ENCODE measurements around the gene CSNK1A1L. TPM values are rescaled to one million over a fixed set of nuclear protein-coding genes. Genes with fewer than 3 reads are reported as not detected.

Gene CSNK1A1L
- total RNA-seq, 1 donor from 2014 or later, result not detected

DNA sequence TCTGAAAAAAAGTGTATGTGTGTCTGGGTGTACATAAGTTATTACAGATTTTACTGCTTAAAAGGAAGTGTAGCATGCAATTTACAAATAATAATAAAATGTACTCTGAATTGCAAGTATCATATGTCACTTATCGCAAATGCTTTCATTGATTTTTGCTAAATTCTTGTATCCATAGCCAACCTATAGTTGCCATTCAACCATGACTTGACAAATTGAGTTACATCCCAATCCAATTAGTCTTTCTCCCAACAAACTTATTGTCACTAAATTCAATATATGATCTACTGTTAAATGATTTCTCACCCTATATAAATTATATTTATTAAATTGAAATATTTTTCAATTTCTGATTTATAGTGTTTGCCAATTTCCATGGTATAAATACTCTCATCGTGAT lies 28.6 kb downstream of the CSNK1A1L start:
- H3K4me3 ChIP-seq (ENCODE audit: low read depth, low read length), result no peak overlapping the region
- DNase-seq (ENCODE audit: low read depth), result no peak
- H3K27me3 ChIP-seq (ENCODE audit: control insufficient read depth, insufficient read depth, low read length), result no peaks in the 10 kb centered on the region
- TF ChIP-seq, protein P1, sequence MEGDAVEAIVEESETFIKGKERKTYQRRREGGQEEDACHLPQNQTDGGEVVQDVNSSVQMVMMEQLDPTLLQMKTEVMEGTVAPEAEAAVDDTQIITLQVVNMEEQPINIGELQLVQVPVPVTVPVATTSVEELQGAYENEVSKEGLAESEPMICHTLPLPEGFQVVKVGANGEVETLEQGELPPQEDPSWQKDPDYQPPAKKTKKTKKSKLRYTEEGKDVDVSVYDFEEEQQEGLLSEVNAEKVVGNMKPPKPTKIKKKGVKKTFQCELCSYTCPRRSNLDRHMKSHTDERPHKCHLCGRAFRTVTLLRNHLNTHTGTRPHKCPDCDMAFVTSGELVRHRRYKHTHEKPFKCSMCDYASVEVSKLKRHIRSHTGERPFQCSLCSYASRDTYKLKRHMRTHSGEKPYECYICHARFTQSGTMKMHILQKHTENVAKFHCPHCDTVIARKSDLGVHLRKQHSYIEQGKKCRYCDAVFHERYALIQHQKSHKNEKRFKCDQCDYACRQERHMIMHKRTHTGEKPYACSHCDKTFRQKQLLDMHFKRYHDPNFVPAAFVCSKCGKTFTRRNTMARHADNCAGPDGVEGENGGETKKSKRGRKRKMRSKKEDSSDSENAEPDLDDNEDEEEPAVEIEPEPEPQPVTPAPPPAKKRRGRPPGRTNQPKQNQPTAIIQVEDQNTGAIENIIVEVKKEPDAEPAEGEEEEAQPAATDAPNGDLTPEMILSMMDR (IDR thresholded peaks at IDR 0.05; ENCODE audit: insufficient read depth, low read length, poor library complexity, severe bottlenecking), result no peak
- no peaks in the 10 kb centered on the region for H3K36me3 ChIP-seq (ENCODE audit: control insufficient read depth, insufficient read depth, low read length)

- no peaks in the 10 kb centered on the region for H3K36me3 ChIP-seq (ENCODE audit: control insufficient read depth, insufficient read depth, low read length)
- no peaks in the 10 kb centered on the region for H3K27me3 ChIP-seq (ENCODE audit: control insufficient read depth, insufficient read depth, low read length)
- no peak for DNase-seq (ENCODE audit: low read depth)
Observed at GRCh38 chr13:37075164-37075563, 30.3 kb downstream of the CSNK1A1L start.

GRCh38 chr13:37074703-37075102 lies 30.8 kb downstream of the CSNK1A1L start:
- peak; percentile 7 for DNase-seq (ENCODE audit: low read depth)

More at GRCh38 chr13:37075164-37075563, 30.3 kb downstream of the CSNK1A1L start:
- no peak overlapping the region for H3K4me3 ChIP-seq (ENCODE audit: low read depth, low read length)
- TF ChIP-seq, protein P1 (IDR thresholded peaks at IDR 0.05; ENCODE audit: insufficient read depth, low read length, poor library complexity, severe bottlenecking), result no peak

DNA sequence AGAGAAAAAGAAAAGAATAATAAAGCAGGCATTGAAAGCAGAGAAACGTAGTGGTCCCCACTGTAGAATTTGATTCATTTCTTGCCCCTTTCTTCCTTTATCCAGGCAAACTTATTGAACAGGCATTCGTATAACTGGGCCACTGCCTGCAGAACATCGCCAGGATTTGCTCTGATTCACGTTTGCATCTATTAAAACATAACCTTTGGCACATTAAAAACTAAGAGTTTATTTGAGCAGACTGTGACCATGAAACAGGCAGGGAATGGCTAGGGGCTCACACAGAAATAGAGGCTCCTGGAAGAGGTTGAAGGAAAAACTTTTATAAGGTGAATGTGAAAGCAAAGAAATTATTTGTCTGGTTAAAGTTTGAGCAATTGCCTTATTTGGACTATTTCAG lies 33.4 kb downstream of the CSNK1A1L start:
- TF ChIP-seq, protein P1 (IDR thresholded peaks at IDR 0.05; ENCODE audit: insufficient read depth, low read length, poor library complexity, severe bottlenecking), result no peak
- no peak overlapping the region for H3K4me3 ChIP-seq (ENCODE audit: low read depth, low read length)
- H3K36me3 ChIP-seq (ENCODE audit: control insufficient read depth, insufficient read depth, low read length), result no peaks in the 10 kb centered on the region
- no peaks in the 10 kb centered on the region for H3K27me3 ChIP-seq (ENCODE audit: control insufficient read depth, insufficient read depth, low read length)
- DNase-seq (ENCODE audit: low read depth), result no peak

More at GRCh38 chr13:37074703-37075102, 30.8 kb downstream of the CSNK1A1L start:
- H3K4me3 ChIP-seq (ENCODE audit: low read depth, low read length), result no peak overlapping the region
- TF ChIP-seq, protein P1 (IDR thresholded peaks at IDR 0.05; ENCODE audit: insufficient read depth, low read length, poor library complexity, severe bottlenecking), result peak; percentile 21
- no peaks in the 10 kb centered on the region for H3K36me3 ChIP-seq (ENCODE audit: control insufficient read depth, insufficient read depth, low read length)
- H3K27me3 ChIP-seq (ENCODE audit: control insufficient read depth, insufficient read depth, low read length), result no peaks in the 10 kb centered on the region

- no peaks in the 10 kb centered on the region for H3K36me3 ChIP-seq (ENCODE audit: control insufficient read depth, insufficient read depth, low read length)
- H3K4me3 ChIP-seq (ENCODE audit: low read depth, low read length), result no peak overlapping the region
- TF ChIP-seq, protein P1 (IDR thresholded peaks at IDR 0.05; ENCODE audit: insufficient read depth, low read length, poor library complexity, severe bottlenecking), result no peak
- DNase-seq (ENCODE audit: low read depth), result no peak
- H3K27me3 ChIP-seq (ENCODE audit: control insufficient read depth, insufficient read depth, low read length), result no peaks in the 10 kb centered on the region
Observed at GRCh38 chr13:37070956-37071355, 34.5 kb downstream of the CSNK1A1L start.

DNA sequence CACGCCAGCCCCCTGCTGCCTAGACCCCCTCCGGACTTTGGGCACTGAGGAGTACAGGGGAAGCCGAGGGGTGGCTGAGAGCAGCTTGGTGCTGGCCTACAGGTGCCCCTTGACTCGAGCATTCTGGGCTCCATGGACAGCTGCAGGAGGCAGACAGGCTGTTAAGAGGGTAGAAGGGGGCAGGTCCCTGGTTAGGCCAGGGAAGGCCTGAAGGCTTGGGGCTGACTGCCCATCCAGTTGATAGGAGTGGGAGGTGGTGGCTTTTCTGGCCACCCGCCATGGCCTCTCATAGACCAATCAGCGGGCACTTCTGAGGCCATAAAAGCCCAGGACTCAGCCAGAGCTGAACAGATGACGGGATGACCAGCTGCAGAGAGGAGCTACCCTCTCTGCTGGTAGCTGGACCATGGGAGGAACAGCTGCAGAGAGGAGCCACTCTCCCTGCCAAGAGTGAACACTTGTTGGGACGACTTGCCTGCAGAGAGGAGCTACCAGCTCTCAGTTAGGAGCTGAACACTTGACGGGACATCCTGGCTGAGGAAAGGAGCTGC lies 35.2 kb downstream of the CSNK1A1L start:
- no peaks in the 10 kb centered on the region for H3K36me3 ChIP-seq (ENCODE audit: control insufficient read depth, insufficient read depth, low read length)
- no peaks in the 10 kb centered on the region for H3K27me3 ChIP-seq (ENCODE audit: control insufficient read depth, insufficient read depth, low read length)
- no peak overlapping the region for H3K4me3 ChIP-seq (ENCODE audit: low read depth, low read length)
- TF ChIP-seq, protein P1 (IDR thresholded peaks at IDR 0.05; ENCODE audit: insufficient read depth, low read length, poor library complexity, severe bottlenecking), result no peak
- DNase-seq (ENCODE audit: low read depth), result no peak

Measured in kidney epithelial cell (primary cell).